GM23248 (cell line): ENCODE measurements around the gene POLL.

Experiments
- EZH2 ChIP-seq: fragments of 200-600 bp; sonication (generic); IDR thresholded peaks from 2 replicates; pipeline ENCODE4 v1.6.1; 2018; ENCODE audit warnings: antibody characterized with exemption, mild to moderate bottlenecking; ENCODE audit not compliant: insufficient read depth, poor library complexity, severe bottlenecking
- EZH2phosphoT487 ChIP-seq: fragments of 200-600 bp; sonication (generic); IDR thresholded peaks from 2 replicates; pipeline ENCODE4 v1.6.1; 2018; ENCODE audit warnings: antibody characterized with exemption, moderate library complexity, mild to moderate bottlenecking, low read depth; ENCODE audit not compliant: insufficient read depth

DNA sequence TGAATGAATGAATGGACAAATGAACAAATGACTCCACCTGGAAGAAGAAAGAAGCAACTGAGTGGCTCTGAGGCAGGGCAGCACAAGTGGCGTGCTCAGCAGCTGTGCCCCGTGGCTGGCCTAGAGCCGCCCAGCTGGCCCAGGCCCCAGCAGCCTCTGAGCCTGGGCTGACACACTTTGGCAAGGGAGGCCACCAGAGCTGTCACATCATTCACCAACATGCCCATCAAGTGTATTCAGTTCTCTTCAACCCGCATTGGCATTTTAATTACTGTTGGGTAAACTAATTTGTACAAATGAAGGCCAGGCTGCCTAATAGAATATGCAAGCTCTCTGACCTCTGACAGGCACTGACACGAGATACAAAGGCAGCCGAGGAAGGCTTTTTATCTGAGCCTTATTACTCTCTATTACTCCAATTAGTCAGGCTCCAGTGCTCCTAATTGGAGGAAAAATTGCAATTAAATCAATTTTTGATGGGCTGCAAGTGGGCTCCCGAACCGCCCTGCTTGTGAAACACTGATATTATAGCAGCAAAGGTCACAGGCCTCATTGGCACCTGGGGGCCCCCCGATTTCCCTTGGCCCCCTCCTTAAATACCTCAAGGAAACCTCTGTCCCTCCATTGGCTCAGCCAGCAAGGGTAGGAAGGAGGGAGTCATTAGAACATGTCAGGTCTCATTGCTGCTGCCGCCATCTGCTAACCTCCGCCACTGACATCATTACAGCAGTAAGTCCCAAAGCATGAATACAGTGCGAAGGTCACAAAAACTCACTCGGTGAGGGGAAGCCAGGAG lies 42.0 kb upstream of the POLL start:
- TF ChIP-seq EZH2 (no peak), EZH2phosphoT487 (no peak)
